ENCODE data around the gene TNFRSF13B. TPM values are rescaled to one million over a fixed set of nuclear protein-coding genes. Genes with fewer than 3 reads are reported as not detected.

The TNFRSF13B gene
- total RNA-seq, 1 experiment from 2014 or later: not detected

DNA sequence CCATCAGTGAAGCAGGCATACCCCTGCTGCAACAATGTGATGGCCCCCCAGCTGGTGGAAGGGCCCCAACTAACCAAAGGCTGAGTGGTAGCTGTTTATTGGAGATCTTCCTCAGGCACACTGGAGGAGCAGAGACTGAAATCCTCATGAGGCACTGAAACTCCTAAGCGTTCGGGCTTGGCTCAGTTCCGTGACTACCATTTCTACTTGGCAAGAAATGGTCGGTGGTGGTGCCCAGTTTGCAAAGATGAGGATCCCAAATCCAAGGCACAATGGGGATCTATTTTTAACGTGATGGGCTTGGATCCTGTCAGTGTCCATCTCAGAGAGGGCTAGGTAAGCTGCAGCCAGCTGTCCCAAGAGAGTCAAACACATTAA is 82.8 kb downstream of the TNFRSF13B start:
- DNase-seq (ENCODE audit: low read depth, low spot score): no peak
- BruUV-seq (replicated peaks): no TSS peak
- no peaks in the 10 kb centered on the region for H3K27me3 ChIP-seq (ENCODE audit: insufficient read depth, low read length)
- POLR2A ChIA-PET: no interaction called here
- H3K4me3 ChIP-seq (replicated peaks in 1 of 2; ENCODE audit: low read depth in 1 of 2, low read length in 2 of 2): no peak overlapping the region
- no peak for ATAC-seq
- no peak overlapping the region for H3K9ac ChIP-seq (ENCODE audit: low read length)
- CTCF ChIA-PET: no interaction called here
- H2AFZ ChIP-seq (ENCODE audit: low read depth, low read length, poor library complexity, severe bottlenecking): no peak overlapping the region
- H4K20me1 ChIP-seq (ENCODE audit: insufficient read depth): no peaks in the 10 kb centered on the region
- TF ChIP-seq YY1 (IDR thresholded peaks at IDR 0.05; ENCODE audit: extremely low read depth, insufficient replicate concordance, low read depth, low read length): no peak
- TF ChIP-seq EGR1 (IDR thresholded peaks at IDR 0.05; ENCODE audit: low read depth): no peak
- TF ChIP-seq ZNF274 (IDR thresholded peaks at IDR 0.05; ENCODE audit: low read depth, low read length): no peak
- TF ChIP-seq, protein P1, sequence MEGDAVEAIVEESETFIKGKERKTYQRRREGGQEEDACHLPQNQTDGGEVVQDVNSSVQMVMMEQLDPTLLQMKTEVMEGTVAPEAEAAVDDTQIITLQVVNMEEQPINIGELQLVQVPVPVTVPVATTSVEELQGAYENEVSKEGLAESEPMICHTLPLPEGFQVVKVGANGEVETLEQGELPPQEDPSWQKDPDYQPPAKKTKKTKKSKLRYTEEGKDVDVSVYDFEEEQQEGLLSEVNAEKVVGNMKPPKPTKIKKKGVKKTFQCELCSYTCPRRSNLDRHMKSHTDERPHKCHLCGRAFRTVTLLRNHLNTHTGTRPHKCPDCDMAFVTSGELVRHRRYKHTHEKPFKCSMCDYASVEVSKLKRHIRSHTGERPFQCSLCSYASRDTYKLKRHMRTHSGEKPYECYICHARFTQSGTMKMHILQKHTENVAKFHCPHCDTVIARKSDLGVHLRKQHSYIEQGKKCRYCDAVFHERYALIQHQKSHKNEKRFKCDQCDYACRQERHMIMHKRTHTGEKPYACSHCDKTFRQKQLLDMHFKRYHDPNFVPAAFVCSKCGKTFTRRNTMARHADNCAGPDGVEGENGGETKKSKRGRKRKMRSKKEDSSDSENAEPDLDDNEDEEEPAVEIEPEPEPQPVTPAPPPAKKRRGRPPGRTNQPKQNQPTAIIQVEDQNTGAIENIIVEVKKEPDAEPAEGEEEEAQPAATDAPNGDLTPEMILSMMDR (IDR thresholded peaks at IDR 0.05 in 2 of 3, conservative IDR thresholded peaks at IDR 0.05 in 1 of 3; ENCODE audit: borderline replicate concordance in 1 of 3, insufficient read depth in 1 of 3, low read depth in 2 of 3, low read length in 2 of 3): no peak
- TF ChIP-seq SIN3A (IDR thresholded peaks at IDR 0.05; ENCODE audit: low read depth): no peak
- TF ChIP-seq CBX3 (IDR thresholded peaks at IDR 0.05; ENCODE audit: low read depth): no peak
- TF ChIP-seq, protein P2, sequence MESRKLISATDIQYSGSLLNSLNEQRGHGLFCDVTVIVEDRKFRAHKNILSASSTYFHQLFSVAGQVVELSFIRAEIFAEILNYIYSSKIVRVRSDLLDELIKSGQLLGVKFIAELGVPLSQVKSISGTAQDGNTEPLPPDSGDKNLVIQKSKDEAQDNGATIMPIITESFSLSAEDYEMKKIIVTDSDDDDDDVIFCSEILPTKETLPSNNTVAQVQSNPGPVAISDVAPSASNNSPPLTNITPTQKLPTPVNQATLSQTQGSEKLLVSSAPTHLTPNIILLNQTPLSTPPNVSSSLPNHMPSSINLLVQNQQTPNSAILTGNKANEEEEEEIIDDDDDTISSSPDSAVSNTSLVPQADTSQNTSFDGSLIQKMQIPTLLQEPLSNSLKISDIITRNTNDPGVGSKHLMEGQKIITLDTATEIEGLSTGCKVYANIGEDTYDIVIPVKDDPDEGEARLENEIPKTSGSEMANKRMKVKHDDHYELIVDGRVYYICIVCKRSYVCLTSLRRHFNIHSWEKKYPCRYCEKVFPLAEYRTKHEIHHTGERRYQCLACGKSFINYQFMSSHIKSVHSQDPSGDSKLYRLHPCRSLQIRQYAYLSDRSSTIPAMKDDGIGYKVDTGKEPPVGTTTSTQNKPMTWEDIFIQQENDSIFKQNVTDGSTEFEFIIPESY (IDR thresholded peaks at IDR 0.05; ENCODE audit: extremely low read depth, insufficient replicate concordance, low read length): no peak
- no peak for TF ChIP-seq FOSL1 (IDR thresholded peaks at IDR 0.05; ENCODE audit: low read depth)
- TF ChIP-seq ZFX (IDR thresholded peaks at IDR 0.05): no peak
- TF ChIP-seq POLR2AphosphoS5 (IDR thresholded peaks at IDR 0.05; ENCODE audit: low read depth, low read length): no peak
- no peak for TF ChIP-seq EZH2 (IDR thresholded peaks at IDR 0.05)
- RAD21 ChIA-PET (ENCODE audit: low non-redundant PET in 1 of 2, low total read pairs in 2 of 2, uncharacterized antibody in 2 of 2, unreplicated experiment in 2 of 2): no interaction called here
- no peaks in the 10 kb centered on the region for H3K79me2 ChIP-seq (ENCODE audit: insufficient read depth, low read length)
- H3K36me3 ChIP-seq (ENCODE audit: control insufficient read depth in 1 of 2, insufficient read depth in 2 of 2, low read length in 2 of 2): no peaks in the 10 kb centered on the region
- H3K27ac ChIP-seq (ENCODE audit: low read depth, low read length): no peak overlapping the region
- H3K9me3 ChIP-seq (ENCODE audit: control insufficient read depth in 1 of 2, insufficient read depth in 1 of 2, low read depth in 1 of 2, low read length in 2 of 2): no peaks in the 10 kb centered on the region
- H3K4me2 ChIP-seq (ENCODE audit: low read length): no peak overlapping the region
- intact Hi-C loops (cut with micrococcal nuclease): no loop called here
- no peaks in the 10 kb centered on the region for H3K9me2 ChIP-seq (ENCODE audit: insufficient read depth)
- no peaks in the 10 kb centered on the region for H3K4me1 ChIP-seq (ENCODE audit: control insufficient read depth in 1 of 2, insufficient read depth in 2 of 2, low read length in 2 of 2)

Other genes starting within 250 kb of the TNFRSF13B start
- 258 TPM for gene MPRIP, start 70.3 kb upstream of the TNFRSF13B start, total RNA-seq (2021; ENCODE audit: unreplicated experiment)
- gene PLD6, start 234.2 kb upstream of the TNFRSF13B start, total RNA-seq (2021; ENCODE audit: unreplicated experiment): 15.6 TPM